ENCODE measurements around the gene XPR1. TPM values are rescaled to one million over a fixed set of nuclear protein-coding genes. Genes with fewer than 3 reads are reported as not detected.
"Not testable (repeated sequence)": the region's sequence is repeated elsewhere in the genome, so short reads cannot be mapped to it uniquely, and the experiment has no call there.

Gene XPR1
- total RNA-seq, 3 donors from 2014 or later = 19.0 to 49.5 (median 35.7) TPM

DNA sequence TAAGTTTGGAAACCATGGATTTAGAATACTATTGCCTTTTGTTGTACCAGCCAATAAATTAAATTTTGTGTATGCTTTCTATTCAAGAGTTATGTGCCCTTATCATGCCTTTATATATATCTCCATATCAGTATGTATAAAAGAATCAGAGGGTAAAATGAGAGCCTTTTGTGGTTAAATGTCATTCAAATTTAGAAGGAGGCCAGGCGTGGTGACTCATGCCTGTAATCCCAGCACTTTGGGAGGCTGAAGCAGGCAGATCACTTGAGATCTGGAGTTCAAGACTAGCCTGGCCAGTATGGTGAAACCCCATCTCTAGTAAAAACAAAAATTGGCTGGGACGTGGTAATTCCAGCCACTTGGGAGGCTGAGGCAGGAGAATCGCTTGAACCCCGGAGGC lies 88.9 kb downstream of the XPR1 start:
- H3K36me3 ChIP-seq = no peaks in the 10 kb centered on the region
- H3K9me3 ChIP-seq = no peaks in the 10 kb centered on the region
- no peak overlapping the region for H3K4me3 ChIP-seq
- intact Hi-C loops (cut with DNase I; ENCODE audit: low total_unique reads) = no loop called here
- H3K27me3 ChIP-seq = no peaks in the 10 kb centered on the region
- no peak for TF ChIP-seq POLR2A (IDR thresholded peaks at IDR 0.05)
- TF ChIP-seq POLR2AphosphoS5 (IDR thresholded peaks at IDR 0.05) = no peak
- no peak for TF ChIP-seq CTCF (IDR thresholded peaks at IDR 0.05)
- H3K4me1 ChIP-seq = no peaks in the 10 kb centered on the region
- no peak overlapping the region for H3K27ac ChIP-seq
- DNase-seq (ENCODE audit: low spot score in 2 of 2) = no peak

GRCh38 chr1:180722586-180722985 lies 90.8 kb downstream of the XPR1 start:
- TF ChIP-seq CTCF (IDR thresholded peaks at IDR 0.05) (no peak), POLR2AphosphoS5 (IDR thresholded peaks at IDR 0.05) (no peak), POLR2A (IDR thresholded peaks at IDR 0.05) (no peak)
- intact Hi-C loops (cut with DNase I; ENCODE audit: low total_unique reads) = no loop called here
- H3K9me3 ChIP-seq = peaks cover 0 to 5% of the 10 kb centered on the region in 2 donors
- H3K27ac ChIP-seq = no peak overlapping the region
- DNase-seq (ENCODE audit: low spot score in 2 of 2) = no peak
- no peaks in the 10 kb centered on the region for H3K36me3 ChIP-seq
- no peak overlapping the region for H3K4me3 ChIP-seq
- no peaks in the 10 kb centered on the region for H3K27me3 ChIP-seq
- no peaks in the 10 kb centered on the region for H3K4me1 ChIP-seq

- Histone ChIP-seq H3K9me3 (peaks cover 1 to 5% of the 10 kb centered on the region in 2 donors), H3K27me3 (no peaks in the 10 kb centered on the region), H3K36me3 (no peaks in the 10 kb centered on the region), H3K4me3 (no peak overlapping the region), H3K27ac (no peak overlapping the region), H3K4me1 (no peaks in the 10 kb centered on the region)
- DNase-seq (ENCODE audit: low spot score in 2 of 2) = no peak
- intact Hi-C loops (cut with DNase I; ENCODE audit: low total_unique reads) = no loop called here
- TF ChIP-seq CTCF (IDR thresholded peaks at IDR 0.05) (no peak), POLR2AphosphoS5 (IDR thresholded peaks at IDR 0.05) (no peak), POLR2A (IDR thresholded peaks at IDR 0.05) (no peak)
Measured at GRCh38 chr1:180724055-180724454, 92.2 kb downstream of the XPR1 start.

DNA sequence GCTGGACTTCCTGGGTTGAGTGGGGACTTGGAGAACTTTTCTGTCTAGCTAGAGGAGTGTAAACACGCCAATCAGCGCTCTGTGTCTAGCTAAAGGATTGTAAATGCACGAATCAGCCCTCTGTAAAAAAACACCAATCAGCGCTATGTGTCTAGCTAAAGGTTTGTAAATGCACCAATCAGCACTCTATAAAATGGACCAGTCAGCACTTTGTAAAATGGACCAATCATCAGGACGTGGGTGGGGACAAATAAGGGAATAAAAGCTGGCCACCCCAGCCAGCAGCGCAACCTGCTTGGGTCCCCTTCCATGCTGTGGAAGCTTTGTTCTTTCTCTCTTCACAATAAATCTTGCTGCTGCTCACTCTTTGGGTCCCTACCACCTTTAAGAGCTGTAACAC lies 94.2 kb downstream of the XPR1 start:
- intact Hi-C loops (cut with DNase I; ENCODE audit: low total_unique reads); H3K27me3 ChIP-seq; DNase-seq (ENCODE audit: low spot score in 2 of 2); H3K36me3 ChIP-seq; H3K4me3 ChIP-seq; H3K27ac ChIP-seq; H3K4me1 ChIP-seq: not testable (repeated sequence)
- H3K9me3 ChIP-seq = peaks cover 5 to 17% of the 10 kb centered on the region in 2 donors

GRCh38 chr1:180727751-180728150 lies 95.9 kb downstream of the XPR1 start:
- H3K27ac ChIP-seq; H3K4me3 ChIP-seq; intact Hi-C loops (cut with DNase I; ENCODE audit: low total_unique reads); H3K4me1 ChIP-seq; DNase-seq (ENCODE audit: low spot score in 2 of 2); H3K27me3 ChIP-seq; H3K36me3 ChIP-seq: not testable (repeated sequence)
- H3K9me3 ChIP-seq = peaks cover 5 to 20% of the 10 kb centered on the region in 2 donors

GRCh38 chr1:180728472-180729106 lies 96.8 kb downstream of the XPR1 start:
- no peaks in the 10 kb centered on the region for H3K36me3 ChIP-seq
- no peak overlapping the region for H3K27ac ChIP-seq
- DNase-seq (ENCODE audit: low spot score in 2 of 2) = no peak
- H3K4me3 ChIP-seq = no peak overlapping the region
- H3K27me3 ChIP-seq = no peaks in the 10 kb centered on the region
- H3K4me1 ChIP-seq = no peaks in the 10 kb centered on the region
- TF ChIP-seq CTCF (IDR thresholded peaks at IDR 0.05) (no peak), POLR2A (IDR thresholded peaks at IDR 0.05) (no peak), POLR2AphosphoS5 (IDR thresholded peaks at IDR 0.05) (no peak)
- intact Hi-C loops (cut with DNase I; ENCODE audit: low total_unique reads) = no loop called here
- H3K9me3 ChIP-seq = peaks cover 13 to 28% of the 10 kb centered on the region in 2 donors
